SW 1271 (cell line): ENCODE measurements around the gene XG.

ENCODE experiments used
- DNase-seq, 2 experiments: peaks; one replicate each; lab custom pipeline; 2025; lab: John Stamatoyannopoulos, UW

The XG gene

DNA sequence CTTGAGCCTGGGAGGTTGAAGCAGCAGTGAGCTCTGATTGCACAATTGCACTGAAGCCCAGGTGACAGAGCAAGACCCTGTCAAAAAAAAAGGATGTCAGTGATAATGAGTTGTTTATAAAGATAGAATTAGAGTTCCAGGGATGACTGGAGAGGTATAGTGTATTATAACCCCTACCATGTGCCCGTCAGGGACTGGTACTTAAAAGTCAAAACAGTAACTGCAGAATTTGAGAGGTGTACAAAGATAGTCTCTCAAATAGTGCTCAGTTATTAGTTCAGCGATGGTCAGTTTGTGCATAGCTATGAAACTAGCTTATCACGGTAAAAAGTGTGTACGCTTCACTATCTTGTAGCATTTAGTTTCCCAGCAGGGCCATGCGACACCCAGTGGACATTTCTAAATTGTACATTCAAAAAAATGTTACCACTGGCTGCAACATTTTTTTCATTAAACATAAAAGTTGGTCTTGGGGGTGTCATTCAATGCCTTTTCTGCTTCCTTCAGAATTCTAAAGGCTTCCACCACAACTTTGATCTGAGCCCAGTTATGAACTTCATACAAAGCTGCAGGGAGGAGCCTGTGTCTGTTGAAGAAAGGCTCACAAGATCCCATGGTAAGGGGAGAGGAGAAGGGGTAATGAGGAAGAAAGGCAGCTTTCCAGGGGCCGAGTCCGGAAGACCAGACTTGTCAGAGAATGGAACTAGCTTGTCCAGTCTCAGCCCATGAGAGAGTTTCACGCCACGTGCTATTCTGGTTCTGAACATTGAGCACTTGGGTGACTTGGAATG is 67.7 kb downstream of the XG start:
- DNase-seq: peak in 1 of 2 experiments; percentile 1

DNA sequence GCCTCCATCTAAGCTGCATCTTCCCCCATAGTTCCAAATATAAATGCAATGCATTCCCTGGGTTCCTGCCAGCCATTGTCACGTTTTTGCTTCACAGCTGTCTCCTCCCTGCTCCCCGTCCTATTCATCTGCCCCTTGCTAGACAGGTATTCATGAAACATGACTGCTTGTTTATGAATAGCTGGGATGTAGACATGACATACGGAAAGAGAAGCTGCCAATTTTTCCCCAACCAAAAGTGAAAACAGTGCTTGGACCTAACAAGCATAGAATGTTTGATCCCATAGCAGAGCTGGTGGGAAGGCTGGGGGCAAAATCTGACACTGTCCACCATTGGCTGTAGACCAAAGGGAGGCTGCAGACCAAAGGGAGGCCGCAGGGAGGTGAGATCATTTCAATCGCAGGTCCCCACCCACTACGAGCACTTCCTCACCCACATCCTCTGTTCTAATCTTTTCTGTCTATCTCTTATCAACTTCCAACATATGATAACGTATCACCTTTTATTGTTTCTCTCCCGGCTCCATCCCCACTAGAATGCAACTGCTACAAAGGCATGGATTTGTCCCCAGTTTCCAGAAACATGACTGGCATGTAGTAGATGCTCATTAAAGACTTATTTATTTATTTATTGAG is 68.4 kb downstream of the XG start:
- DNase-seq: no peak

DNA sequence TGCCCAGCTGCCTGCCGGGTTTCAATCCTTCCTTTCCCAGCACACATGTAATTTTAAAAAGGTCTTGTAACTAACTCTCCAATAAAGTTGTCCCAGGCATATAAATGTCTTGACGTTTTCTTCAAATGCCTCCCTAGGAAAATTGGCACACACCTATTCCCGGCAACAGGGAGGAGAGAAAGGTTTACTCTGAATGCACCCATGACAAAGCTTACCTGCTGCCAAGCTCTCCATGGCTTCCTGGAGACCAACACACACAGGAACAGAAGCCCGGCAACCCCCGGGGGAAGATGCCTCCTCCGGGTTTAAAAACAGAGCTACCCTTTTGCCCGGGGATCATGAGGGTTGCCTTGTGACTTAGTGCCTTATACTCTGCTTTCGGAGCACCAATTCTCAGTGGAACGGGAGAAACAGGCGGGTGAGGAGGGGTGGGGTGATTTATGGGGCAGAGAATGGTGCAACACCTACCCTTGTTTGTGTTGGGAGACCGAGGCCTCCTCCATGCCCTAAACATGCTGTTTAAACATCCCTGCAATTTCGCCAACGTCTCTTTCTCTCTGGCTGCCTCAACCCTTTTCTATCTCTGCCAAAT is 72.1 kb downstream of the XG start:
- DNase-seq: no peak

DNA sequence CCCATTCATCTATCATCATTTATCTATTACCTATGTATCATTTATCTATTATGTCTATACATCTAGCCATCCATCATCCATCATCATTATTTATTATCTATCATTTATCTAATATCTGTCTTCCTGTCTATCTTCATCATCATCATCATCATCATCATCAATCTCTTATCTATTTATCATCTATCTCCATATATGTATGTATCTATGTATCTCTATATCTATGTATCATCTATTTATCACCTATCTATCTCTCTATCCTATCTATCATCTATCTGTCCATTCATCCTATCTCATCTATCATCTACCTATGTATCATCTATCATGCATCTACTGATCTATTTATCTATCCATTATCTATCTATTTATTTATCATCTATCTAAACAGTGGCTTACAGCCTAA is 73.0 kb downstream of the XG start:
- no peak for DNase-seq

DNA sequence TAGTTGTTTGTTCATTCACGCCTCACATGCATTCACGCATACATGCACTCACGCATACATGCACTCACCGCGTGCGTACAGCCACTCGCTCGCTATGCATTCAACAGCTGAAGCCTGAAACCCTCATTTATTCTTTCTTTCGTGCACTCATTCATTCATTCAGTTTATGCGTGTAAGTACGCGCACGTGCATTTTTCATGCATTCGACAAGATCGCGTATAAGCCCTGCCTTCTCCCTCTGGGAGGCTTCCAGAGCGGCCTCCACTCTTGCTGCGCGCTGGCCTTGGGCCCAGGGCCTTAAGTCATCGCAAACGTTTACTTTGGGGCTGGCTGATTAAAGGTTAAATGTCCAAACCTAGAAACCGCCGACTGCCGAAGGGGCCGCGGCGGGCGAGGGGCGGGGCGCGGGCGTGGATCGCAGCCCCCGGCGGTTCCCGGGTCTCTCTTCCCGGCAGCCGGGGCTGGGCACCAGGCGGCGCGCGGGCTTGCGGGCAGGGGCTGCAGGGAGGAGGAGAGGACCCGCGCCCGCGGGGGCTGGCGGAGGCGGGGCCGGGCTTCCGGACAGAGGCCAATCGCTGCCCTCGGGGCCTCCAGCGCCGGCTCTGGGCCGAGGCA is 76.6 kb downstream of the XG start, which contains the start of gene GYG2:
TSS of gene GYG2 (plus strand) at position 587 of the 615 bp plus-strand sequence. CDS start 1,259 bp downstream, outside the sequence.
- no peak for DNase-seq

GRCh38 chrX:2828959-2829411 is 77.1 kb downstream of the XG start:
- no peak for DNase-seq

DNA sequence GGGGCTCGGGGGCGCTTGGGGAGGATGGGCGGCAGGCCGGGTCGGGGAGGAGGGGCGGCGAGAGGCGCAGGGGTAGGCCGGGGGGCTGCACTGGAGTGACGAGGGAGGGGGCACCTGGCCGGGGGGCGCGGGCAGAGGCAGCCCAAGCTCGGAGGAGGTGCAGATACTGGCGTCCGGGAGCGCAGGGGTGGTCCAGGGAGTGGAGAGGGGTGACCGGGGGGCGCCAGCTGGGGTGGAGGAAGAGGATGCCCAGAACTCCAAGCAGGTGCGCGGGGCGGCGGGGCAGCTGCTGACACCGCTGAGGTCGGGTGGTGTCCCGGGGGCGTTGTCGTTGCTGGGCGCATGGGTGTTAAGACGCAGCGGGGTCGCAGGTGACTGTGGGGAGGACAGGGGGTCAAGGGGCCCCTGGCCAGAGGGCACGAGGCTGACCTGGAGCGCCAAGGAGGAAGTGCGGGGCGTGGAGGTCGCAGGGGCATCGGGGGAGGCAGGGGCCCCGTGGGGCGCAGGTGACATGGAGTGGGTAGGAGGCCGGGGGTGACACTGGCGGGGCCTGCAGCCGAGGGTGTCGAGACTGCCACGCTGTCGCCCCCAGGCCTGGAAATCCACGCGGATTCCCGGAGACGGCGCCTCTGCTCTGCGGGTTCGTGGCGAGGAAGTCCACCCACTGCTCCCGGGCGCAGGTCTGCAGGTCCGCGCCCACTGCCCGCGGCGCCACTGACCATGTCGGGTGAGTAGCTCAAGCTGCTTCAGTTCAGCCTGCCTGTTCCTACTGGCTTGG is 77.8 kb downstream of the XG start:
- no peak for DNase-seq

DNA sequence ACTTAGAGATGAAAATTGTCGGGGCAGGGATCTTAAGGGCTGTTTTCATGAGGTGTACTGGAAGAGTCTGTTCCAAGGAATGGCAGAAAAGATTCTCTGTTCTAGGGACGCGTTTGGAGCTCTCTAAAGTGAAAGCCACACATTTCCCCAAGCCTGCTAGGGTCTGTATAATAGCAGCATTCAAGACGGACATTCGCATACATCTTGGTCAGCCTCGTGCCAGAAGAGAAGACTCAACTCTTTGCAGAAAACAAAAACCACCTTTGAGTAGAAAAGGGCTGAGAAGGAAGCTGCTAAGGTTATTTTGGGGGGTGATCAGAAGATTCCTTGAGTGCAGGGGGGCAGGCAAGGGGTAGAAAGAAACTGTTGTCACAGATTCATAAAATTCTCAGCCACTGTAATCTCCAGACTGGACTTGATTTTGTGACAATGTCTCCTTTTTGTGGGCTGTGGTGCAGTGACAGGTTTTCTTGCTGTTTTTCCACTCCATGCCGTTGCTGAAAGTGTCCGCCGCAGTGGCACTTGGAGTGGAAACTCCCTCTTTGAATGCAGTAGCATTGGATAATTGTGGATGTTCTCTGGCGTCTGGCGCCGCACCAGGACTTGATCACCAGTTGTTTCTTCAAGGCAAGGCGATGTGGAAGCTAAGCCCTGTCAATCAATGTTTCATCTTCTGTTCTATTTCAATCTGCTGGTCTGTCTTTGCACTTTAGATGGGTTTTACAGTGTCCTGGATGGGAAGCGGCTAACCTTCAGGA is 79.8 kb downstream of the XG start:
- DNase-seq: no peak

DNA sequence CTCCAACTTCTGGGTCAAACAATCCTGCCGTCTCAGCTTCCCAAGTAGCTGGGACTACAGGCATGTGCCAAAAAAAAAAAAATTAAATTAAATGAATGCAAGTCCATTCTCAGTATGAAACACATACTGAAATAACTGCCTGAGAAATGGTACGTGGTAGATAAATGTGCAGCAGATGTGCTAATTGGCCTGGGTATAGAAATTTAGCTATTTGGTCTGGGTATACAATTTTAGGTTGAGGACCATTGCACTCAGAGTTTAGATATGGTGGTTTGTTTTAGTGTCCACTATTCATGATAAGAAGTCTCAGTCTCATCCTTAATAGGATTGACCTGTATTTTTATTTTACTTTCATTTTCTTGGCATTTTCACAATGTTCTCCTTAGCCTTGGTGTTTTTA is 86.1 kb downstream of the XG start:
- DNase-seq: no peak

DNA sequence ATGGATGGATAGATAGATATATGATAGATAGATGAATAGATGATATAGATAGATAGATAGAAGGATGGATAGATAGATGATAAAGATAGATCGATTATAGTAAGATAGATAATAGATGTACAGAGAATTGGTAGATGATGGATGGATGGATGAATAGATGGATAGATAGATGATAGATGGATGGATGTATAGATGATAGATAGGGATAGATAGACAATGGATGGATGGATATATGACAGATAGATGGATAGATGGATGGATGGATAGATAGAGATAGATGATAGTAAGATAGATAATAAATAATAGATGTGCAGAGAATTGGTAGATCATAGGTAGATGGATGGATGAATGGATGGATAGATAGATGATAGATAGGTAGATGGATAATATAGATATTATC is 89.1 kb downstream of the XG start:
- DNase-seq: no peak

DNA sequence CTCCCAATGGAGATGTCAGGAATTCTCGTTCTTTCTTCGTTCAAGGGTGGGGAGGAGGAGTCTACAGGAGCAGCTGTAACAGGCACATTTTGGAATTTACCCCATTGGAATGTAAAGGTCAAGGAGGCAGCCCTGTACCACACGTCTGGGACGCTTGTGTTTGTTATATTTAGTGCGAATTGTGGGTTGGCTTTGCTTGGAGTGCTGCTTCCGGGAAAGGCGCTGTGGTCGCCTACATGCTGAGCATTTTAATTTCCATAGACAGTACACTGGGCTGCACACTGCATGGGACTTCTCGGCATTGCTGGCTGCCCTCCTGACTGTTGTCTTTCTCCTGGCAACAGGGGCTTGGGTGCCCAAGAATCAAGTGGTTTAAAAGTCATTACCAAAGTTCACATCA is 89.7 kb downstream of the XG start:
- DNase-seq: no peak

DNA sequence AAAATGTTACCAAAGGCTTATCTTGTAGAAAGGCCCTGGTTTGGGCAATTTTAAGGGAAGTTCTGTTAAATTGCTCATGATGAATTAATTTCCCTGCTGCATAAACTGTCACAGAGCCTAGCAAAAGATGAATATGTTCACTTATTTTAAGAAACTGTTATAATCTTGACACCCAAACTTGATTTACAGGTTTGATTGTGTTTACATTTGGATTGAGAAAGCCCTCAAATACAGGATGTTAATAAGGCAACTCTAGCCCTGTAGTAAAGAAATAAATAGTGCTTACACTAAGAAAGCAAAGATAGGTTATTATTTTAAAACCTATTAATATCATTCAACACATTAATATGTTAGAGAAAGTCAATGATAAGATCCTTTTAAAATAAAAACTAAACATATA is 95.2 kb downstream of the XG start:
- no peak for DNase-seq

GRCh38 chrX:2848871-2849301 is 97.0 kb downstream of the XG start:
- DNase-seq: no peak

GRCh38 chrX:2854918-2855317 is 103.1 kb downstream of the XG start:
- DNase-seq: no peak

GRCh38 chrX:2855761-2856160 is 103.9 kb downstream of the XG start:
- no peak for DNase-seq

GRCh38 chrX:2857566-2857965 is 105.7 kb downstream of the XG start:
- no peak for DNase-seq

- DNase-seq: no peak
These were observed 107.5 kb downstream of the XG start for GRCh38 chrX:2859197-2859797.

- no peak for DNase-seq
These were observed 110.6 kb downstream of the XG start for GRCh38 chrX:2862404-2862803.

- DNase-seq: no peak
These were observed 111.8 kb downstream of the XG start for GRCh38 chrX:2863646-2864045.
